Measurements from ENCODE around the gene TBC1D1.

- TF ChIP-seq CTCF (IDR thresholded peaks at IDR 0.05): no peak
- no peak for TF ChIP-seq POLR2AphosphoS5 (IDR thresholded peaks at IDR 0.05; ENCODE audit: insufficient read depth in 1 of 2, low read depth in 1 of 2)
These were observed 262.0 kb downstream of the TBC1D1 start for GRCh38 chr4:38152721-38153386.

Data from vagina (tissue), 2 donors.